Jurkat, Clone E6-1 (cell line): ENCODE results near the gene SLC16A6. TPM values are rescaled to one million over a fixed set of nuclear protein-coding genes. Genes with fewer than 3 reads are reported as not detected.
"Not testable (repeated sequence)": the region's sequence is repeated elsewhere in the genome, so short reads cannot be mapped to it uniquely, and the experiment has no call there.

ENCODE experiments used
- DNase-seq: peaks from one replicate; pipeline ENCODE4 v3.0.0-alpha.2; 2011; ENCODE audit warnings: low read depth, low spot score
- H3K4me3 ChIP-seq: 2 replicates; pipeline ENCODE4 v1.5.1; 2011; ENCODE audit warnings: mild to moderate bottlenecking, low read length, control low read depth, moderate library complexity
- polyA plus RNA-seq: library from polyadenylated mRNA; unstranded; fragments of >200 nt; gene quantifications from one replicate; pipeline ENCODE4 v1.2.1, GENCODE V29; 2012; ENCODE audit warnings: missing spikeins; ENCODE audit not compliant: insufficient read length, insufficient read depth

Gene SLC16A6
- polyA plus RNA-seq = not detected

GRCh38 chr17:68290955-68291835, at the start of gene SLC16A6, which contains the start of gene ARSG:
TSS of gene SLC16A6 (minus strand) at chr17:68291127. CDS start at chr17:68278320, 12,807 bp downstream.
TSS of gene ARSG (plus strand) at chr17:68291495. CDS start at chr17:68307494, 15,999 bp downstream.
- DNase-seq = peak; percentile 71
- peak within 1 kb of the TSS; percentile 63 for H3K4me3 ChIP-seq

- H3K4me3 ChIP-seq = no peak overlapping the region
- DNase-seq = no peak
These were observed 43.5 kb upstream of the SLC16A6 start for GRCh38 chr17:68334393-68334792.

- H3K4me3 ChIP-seq, DNase-seq: not testable (repeated sequence)
These were observed 41.0 kb upstream of the SLC16A6 start for GRCh38 chr17:68331932-68332331.

- no peak for DNase-seq
- H3K4me3 ChIP-seq = no peak overlapping the region
These were observed 38.4 kb upstream of the SLC16A6 start for GRCh38 chr17:68329331-68329730.

- no peak overlapping the region for H3K4me3 ChIP-seq
- no peak for DNase-seq
These were observed 37.7 kb upstream of the SLC16A6 start for GRCh38 chr17:68328676-68329075.

GRCh38 chr17:68327823-68328557, 37.1 kb upstream of the SLC16A6 start:
- DNase-seq = no peak
- H3K4me3 ChIP-seq = no peak overlapping the region

GRCh38 chr17:68326681-68327080, 35.8 kb upstream of the SLC16A6 start:
- no peak for DNase-seq
- no peak overlapping the region for H3K4me3 ChIP-seq

- H3K4me3 ChIP-seq = no peak overlapping the region
- no peak for DNase-seq
These were observed 35.0 kb upstream of the SLC16A6 start for GRCh38 chr17:68325961-68326360.

GRCh38 chr17:68324654-68325336, 33.9 kb upstream of the SLC16A6 start:
- DNase-seq = no peak
- no peak overlapping the region for H3K4me3 ChIP-seq

GRCh38 chr17:68324114-68324513, 33.2 kb upstream of the SLC16A6 start:
- no peak for DNase-seq
- H3K4me3 ChIP-seq = no peak overlapping the region

- no peak for DNase-seq
- no peak overlapping the region for H3K4me3 ChIP-seq
These were observed 31.7 kb upstream of the SLC16A6 start for GRCh38 chr17:68322630-68323029.

GRCh38 chr17:68321556-68321954, 30.6 kb upstream of the SLC16A6 start:
- no peak overlapping the region for H3K4me3 ChIP-seq

GRCh38 chr17:68320943-68321555, 30.1 kb upstream of the SLC16A6 start:
- H3K4me3 ChIP-seq = no peak overlapping the region
- no peak for DNase-seq

More at GRCh38 chr17:68321556-68321954, 30.6 kb upstream of the SLC16A6 start:
- no peak for DNase-seq

GRCh38 chr17:68320311-68320865, 29.5 kb upstream of the SLC16A6 start:
- no peak for DNase-seq
- no peak overlapping the region for H3K4me3 ChIP-seq

GRCh38 chr17:68319410-68320162, 28.7 kb upstream of the SLC16A6 start:
- DNase-seq = no peak
- H3K4me3 ChIP-seq = no peak overlapping the region

- no peak overlapping the region for H3K4me3 ChIP-seq
- no peak for DNase-seq
These were observed 27.4 kb upstream of the SLC16A6 start for GRCh38 chr17:68318103-68318991.

GRCh38 chr17:68317458-68317857, 26.5 kb upstream of the SLC16A6 start:
- peak; percentile 33 for DNase-seq
- no peak overlapping the region for H3K4me3 ChIP-seq
